ENCODE results near the gene KCNH5.

The KCNH5 gene

GRCh38 chr14:63012171-63012570 lies 33.1 kb downstream of the KCNH5 start:
- no peak for DNase-seq (ENCODE audit: low read depth, low spot score)
- no peak overlapping the region for H3K4me3 ChIP-seq (ENCODE audit: low read length)

GRCh38 chr14:63011623-63012022 lies 33.6 kb downstream of the KCNH5 start:
- DNase-seq (ENCODE audit: low read depth, low spot score) = no peak
- no peak overlapping the region for H3K4me3 ChIP-seq (ENCODE audit: low read length)

GRCh38 chr14:63009495-63009894 lies 35.8 kb downstream of the KCNH5 start:
- no peak for DNase-seq (ENCODE audit: low read depth, low spot score)
- H3K4me3 ChIP-seq (ENCODE audit: low read length) = no peak overlapping the region

GRCh38 chr14:63006531-63006930 lies 38.7 kb downstream of the KCNH5 start:
- no peak for DNase-seq (ENCODE audit: low read depth, low spot score)
- H3K4me3 ChIP-seq (ENCODE audit: low read length) = no peak overlapping the region

- no peak for DNase-seq (ENCODE audit: low read depth, low spot score)
- H3K4me3 ChIP-seq (ENCODE audit: low read length) = no peak overlapping the region
Observed at GRCh38 chr14:62994096-62994495, 51.2 kb downstream of the KCNH5 start.

- H3K4me3 ChIP-seq (ENCODE audit: low read length) = no peak overlapping the region
- DNase-seq (ENCODE audit: low read depth, low spot score) = peak; percentile 36
Observed at GRCh38 chr14:62988967-62989366, 56.3 kb downstream of the KCNH5 start.

GRCh38 chr14:62983821-62984220 lies 61.4 kb downstream of the KCNH5 start:
- DNase-seq (ENCODE audit: low read depth, low spot score) = no peak
- no peak overlapping the region for H3K4me3 ChIP-seq (ENCODE audit: low read length)

- DNase-seq (ENCODE audit: low read depth, low spot score) = no peak
- no peak overlapping the region for H3K4me3 ChIP-seq (ENCODE audit: low read length)
Observed at GRCh38 chr14:62980693-62981092, 64.6 kb downstream of the KCNH5 start.

GRCh38 chr14:62957562-62957961 lies 87.7 kb downstream of the KCNH5 start:
- no peak overlapping the region for H3K4me3 ChIP-seq (ENCODE audit: low read length)
- DNase-seq (ENCODE audit: low read depth, low spot score) = no peak

GRCh38 chr14:62956413-62956812 lies 88.8 kb downstream of the KCNH5 start:
- no peak overlapping the region for H3K4me3 ChIP-seq (ENCODE audit: low read length)

GRCh38 chr14:62954165-62954564 lies 91.1 kb downstream of the KCNH5 start:
- no peak for DNase-seq (ENCODE audit: low read depth, low spot score)
- no peak overlapping the region for H3K4me3 ChIP-seq (ENCODE audit: low read length)

More at GRCh38 chr14:62956413-62956812, 88.8 kb downstream of the KCNH5 start:
- DNase-seq (ENCODE audit: low read depth, low spot score) = no peak

- no peak for DNase-seq (ENCODE audit: low read depth, low spot score)
- H3K4me3 ChIP-seq (ENCODE audit: low read length) = no peak overlapping the region
Observed at GRCh38 chr14:62952226-62952625, 93.0 kb downstream of the KCNH5 start.

GRCh38 chr14:62947301-62947700 lies 98.0 kb downstream of the KCNH5 start:
- H3K4me3 ChIP-seq (ENCODE audit: low read length) = no peak overlapping the region
- no peak for DNase-seq (ENCODE audit: low read depth, low spot score)

- no peak for DNase-seq (ENCODE audit: low read depth, low spot score)
Observed at GRCh38 chr14:62946221-62946620, 99.0 kb downstream of the KCNH5 start.

GRCh38 chr14:62943202-62943601 lies 102.1 kb downstream of the KCNH5 start:
- no peak for DNase-seq (ENCODE audit: low read depth, low spot score)
- H3K4me3 ChIP-seq (ENCODE audit: low read length) = no peak overlapping the region

More at GRCh38 chr14:62946221-62946620, 99.0 kb downstream of the KCNH5 start:
- no peak overlapping the region for H3K4me3 ChIP-seq (ENCODE audit: low read length)

- H3K4me3 ChIP-seq (ENCODE audit: low read length) = no peak overlapping the region
- no peak for DNase-seq (ENCODE audit: low read depth, low spot score)
Observed at GRCh38 chr14:62939970-62940369, 105.3 kb downstream of the KCNH5 start.

- no peak for DNase-seq (ENCODE audit: low read depth, low spot score)
- H3K4me3 ChIP-seq (ENCODE audit: low read length) = no peak overlapping the region
Observed at GRCh38 chr14:62938778-62939177, 106.5 kb downstream of the KCNH5 start.

- DNase-seq (ENCODE audit: low read depth, low spot score) = no peak
- no peak overlapping the region for H3K4me3 ChIP-seq (ENCODE audit: low read length)
Observed at GRCh38 chr14:62934439-62934838, 110.8 kb downstream of the KCNH5 start.

GRCh38 chr14:62921466-62921865 lies 123.8 kb downstream of the KCNH5 start:
- DNase-seq (ENCODE audit: low read depth, low spot score) = no peak
- no peak overlapping the region for H3K4me3 ChIP-seq (ENCODE audit: low read length)

GRCh38 chr14:62916551-62916950 lies 128.7 kb downstream of the KCNH5 start:
- DNase-seq (ENCODE audit: low read depth, low spot score) = no peak
- no peak overlapping the region for H3K4me3 ChIP-seq (ENCODE audit: low read length)

- no peak for DNase-seq (ENCODE audit: low read depth, low spot score)
- H3K4me3 ChIP-seq (ENCODE audit: low read length) = no peak overlapping the region
Observed at GRCh38 chr14:62914873-62915272, 130.4 kb downstream of the KCNH5 start.

GRCh38 chr14:62914025-62914424 lies 131.2 kb downstream of the KCNH5 start:
- DNase-seq (ENCODE audit: low read depth, low spot score) = no peak
- H3K4me3 ChIP-seq (ENCODE audit: low read length) = no peak overlapping the region

Data from Jurkat, Clone E6-1 (cell line).